Heart left ventricle (tissue), 13 donors: ENCODE results near the gene NEMP1.

ENCODE experiments used
- POLR2A ChIP-seq, 2 donors: fragments of 450-650 bp; IDR thresholded peaks; one replicate each; pipeline ENCODE4 v1.6.1; 2017; ENCODE audit warnings: antibody characterized with exemption in 2 of 2, mild to moderate bottlenecking in 2 of 2, moderate library complexity in 2 of 2
- TF ChIP-seq, protein P1 (sequence below), 12 donors: fragments of 200-600 bp; sonication (generic) in 4 of 12; IDR thresholded peaks; one replicate each; pipeline versions ENCODE4 v1.5.0 to v1.8.0; 2018 to 2022; ENCODE audit warnings: antibody characterized with exemption in 12 of 12, mild to moderate bottlenecking in 5 of 12
- donor health status: ischemic (EF 13 %, LVEDD 7.1; RV severe dilation, severe dysfunction).
- donor health status: DM: no; HTN: yes; CAD: no.
- donor health status: DM: no; HTN: no; CAD: no.
- donor health status: ischemic (EF 25% LVEDD 6.9; RV normal size, moderate dysfunction).
- donor health status: ischemic (EF 25% LVEDD 5.7; RV mildly dilated, moderate dysfunction).
- donor health status: ischemic (EF 35%, LVEDD 5.7; RV mildly dilated, moderate dysfunction).
- donor health status: nonischemic (EF 11% LVEDD 7.7; RV severe dilation, severe dysfunction).
- donor health status: DM: yes; HTN: yes; CAD: no.
- donor health status: PGD.
- donor health status: ischemic (EF 29% LVEDD 5.4; RV normal size, mild dysfunction).
- donor health status: nonischemic (EF 23%, LVEDD 6.1; RV moderate dilation, normal function).

DNA sequence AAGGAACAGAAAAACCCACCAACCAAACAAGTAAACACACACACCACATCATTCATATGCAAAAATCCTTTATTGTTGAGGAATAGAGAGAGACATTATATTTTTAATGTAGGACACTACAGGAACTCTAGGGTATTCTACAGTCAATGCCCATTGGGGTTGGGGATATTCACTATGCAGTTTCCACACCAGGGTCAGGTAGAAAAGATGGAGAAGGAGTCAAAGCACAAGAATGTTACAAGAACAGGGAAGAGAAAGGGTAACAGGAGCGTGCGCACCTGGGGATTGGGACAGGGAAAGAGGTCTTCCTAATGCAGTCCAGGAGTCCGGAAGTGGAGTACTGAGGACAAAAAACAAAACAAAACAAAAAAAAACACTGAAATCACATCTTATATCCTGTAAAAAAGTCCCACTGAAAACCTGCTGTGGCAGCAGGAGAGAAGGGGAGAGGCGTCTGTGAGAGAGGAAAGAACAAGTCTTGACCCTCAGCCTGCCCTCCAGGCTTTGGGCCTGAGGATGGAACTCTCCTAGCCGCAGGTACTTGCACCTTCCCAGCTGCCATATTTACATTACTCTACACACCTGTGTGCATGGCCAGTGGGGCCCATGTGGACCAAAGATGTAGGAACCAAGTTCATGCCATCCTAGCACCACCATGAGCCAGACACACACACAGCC is 68.5 kb downstream of the NEMP1 start:
- TF ChIP-seq, protein P1, sequence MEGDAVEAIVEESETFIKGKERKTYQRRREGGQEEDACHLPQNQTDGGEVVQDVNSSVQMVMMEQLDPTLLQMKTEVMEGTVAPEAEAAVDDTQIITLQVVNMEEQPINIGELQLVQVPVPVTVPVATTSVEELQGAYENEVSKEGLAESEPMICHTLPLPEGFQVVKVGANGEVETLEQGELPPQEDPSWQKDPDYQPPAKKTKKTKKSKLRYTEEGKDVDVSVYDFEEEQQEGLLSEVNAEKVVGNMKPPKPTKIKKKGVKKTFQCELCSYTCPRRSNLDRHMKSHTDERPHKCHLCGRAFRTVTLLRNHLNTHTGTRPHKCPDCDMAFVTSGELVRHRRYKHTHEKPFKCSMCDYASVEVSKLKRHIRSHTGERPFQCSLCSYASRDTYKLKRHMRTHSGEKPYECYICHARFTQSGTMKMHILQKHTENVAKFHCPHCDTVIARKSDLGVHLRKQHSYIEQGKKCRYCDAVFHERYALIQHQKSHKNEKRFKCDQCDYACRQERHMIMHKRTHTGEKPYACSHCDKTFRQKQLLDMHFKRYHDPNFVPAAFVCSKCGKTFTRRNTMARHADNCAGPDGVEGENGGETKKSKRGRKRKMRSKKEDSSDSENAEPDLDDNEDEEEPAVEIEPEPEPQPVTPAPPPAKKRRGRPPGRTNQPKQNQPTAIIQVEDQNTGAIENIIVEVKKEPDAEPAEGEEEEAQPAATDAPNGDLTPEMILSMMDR (IDR thresholded peaks at IDR 0.05) = no peak
- TF ChIP-seq POLR2A (IDR thresholded peaks at IDR 0.05) = no peak
